Keratinocyte (primary cell): ENCODE results near the gene GRIN2C. TPM values are rescaled to one million over a fixed set of nuclear protein-coding genes. Genes with fewer than 3 reads are reported as not detected.

Source experiments
- DNase-seq: peaks from one replicate; pipeline ENCODE4 v3.0.0-alpha.2; 2011; ENCODE audit warnings: low read depth, missing footprints, low spot score
- FAIRE-seq: peaks from 2 replicates; lab custom pipeline; 2011; peaks lifted over from hg19 to GRCh38; lab: Jason Lieb, UNC
- H2AFZ ChIP-seq: 2 replicates; pipeline ENCODE4 v1.6.0; 2012; ENCODE audit warnings: low read length, control low read depth, inconsistent platforms; ENCODE audit not compliant: control insufficient read depth
- H3K27ac ChIP-seq: 2 replicates; pipeline ENCODE4 v1.5.1; 2011; ENCODE audit warnings: low read length; ENCODE audit not compliant: control insufficient read depth, insufficient read depth
- H3K27me3 ChIP-seq: 3 replicates; pipeline ENCODE4 v1.6.0; 2011; ENCODE audit warnings: low read length; ENCODE audit not compliant: control insufficient read depth, insufficient read depth; ENCODE audit errors: extremely low read depth
- H3K36me3 ChIP-seq, 2 experiments: 2 replicates in 1 of 2; 3 replicates in 1 of 2; pipeline ENCODE4 v1.5.1; 2011; ENCODE audit warnings: low read length in 2 of 2, mild to moderate bottlenecking in 1 of 2; ENCODE audit not compliant: control insufficient read depth in 2 of 2, insufficient read depth in 2 of 2; ENCODE audit errors: extremely low read depth in 1 of 2
- H3K4me1 ChIP-seq: 3 replicates; pipeline ENCODE4 v1.5.1; 2011; ENCODE audit warnings: low read length; ENCODE audit not compliant: control insufficient read depth, insufficient read depth; ENCODE audit errors: extremely low read depth
- H3K4me2 ChIP-seq: 3 replicates; pipeline ENCODE4 v1.6.0; 2011; ENCODE audit warnings: low read depth, low read length; ENCODE audit not compliant: control insufficient read depth, insufficient read depth; ENCODE audit errors: extremely low read depth
- H3K4me3 ChIP-seq, 3 experiments: fragments of 200-600 bp in 1 of 3; sonication (generic) in 1 of 3; 2 replicates in 2 of 3; 3 replicates in 1 of 3; pipeline ENCODE4 v1.5.1; 2011 to 2016; ENCODE audit warnings: low read length in 3 of 3, mild to moderate bottlenecking in 3 of 3, control low read depth in 2 of 3, inconsistent platforms in 1 of 3, low read depth in 1 of 3, mixed read lengths in 1 of 3, mixed run types in 1 of 3, moderate library complexity in 1 of 3; ENCODE audit not compliant: control insufficient read depth in 2 of 3, insufficient read depth in 2 of 3; ENCODE audit errors: extremely low read depth in 1 of 3
- H3K79me2 ChIP-seq: 2 replicates; pipeline ENCODE4 v1.6.0; 2012; ENCODE audit warnings: low read length; ENCODE audit not compliant: control insufficient read depth, insufficient read depth
- H3K9ac ChIP-seq: 3 replicates; pipeline ENCODE4 v1.6.0; 2011; ENCODE audit warnings: low read length; ENCODE audit not compliant: control insufficient read depth, insufficient read depth; ENCODE audit errors: extremely low read depth
- H3K9me1 ChIP-seq: 3 replicates; pipeline ENCODE4 v1.6.0; 2011; ENCODE audit warnings: low read length; ENCODE audit not compliant: control insufficient read depth, insufficient read depth; ENCODE audit errors: extremely low read depth
- H3K9me3 ChIP-seq: 2 replicates; pipeline ENCODE4 v1.5.1; 2012; ENCODE audit warnings: low read depth, low read length; ENCODE audit not compliant: control insufficient read depth
- H4K20me1 ChIP-seq: 3 replicates; pipeline ENCODE4 v1.6.0; 2011; ENCODE audit warnings: low read length; ENCODE audit not compliant: control insufficient read depth, insufficient read depth; ENCODE audit errors: extremely low read depth
- EZH2 ChIP-seq: IDR thresholded peaks from one replicate; pipeline ENCODE4 v1.6.1; 2012; ENCODE audit warnings: inconsistent platforms, mild to moderate bottlenecking, low read length, moderate library complexity
- dilution Hi-C: fragments of 300-500 bp; cut with MboI; formaldehyde crosslinking; loops from one replicate; pipeline ENCODE4 v1.7.0; 2020; ENCODE audit warnings: low sequenced_read_pairs; ENCODE audit not compliant: extremely low pct_ligation_motif_present
- polyA plus RNA-seq, 5 experiments: library from polyadenylated mRNA; depleted of rRNA in 3 of 5; stranded (reverse) in 3 of 5; stranded (forward) in 1 of 5; unstranded in 1 of 5; fragments of >200 nt; gene quantifications; 1 replicate in 1 of 5; 2 replicates in 3 of 5; 3 replicates in 1 of 5; pipeline versions ENCODE4 v1.2.1 to v1.2.3, GENCODE V29; 2011 to 2012; ENCODE audit warnings: missing spikeins in 2 of 5, low read depth in 1 of 5, low replicate concordance in 1 of 5
- TF ChIP-seq, protein P1 (sequence below), 3 experiments: IDR thresholded peaks in 1 of 3; conservative IDR thresholded peaks in 1 of 3; optimal IDR thresholded peaks in 1 of 3; 2 replicates in 2 of 3; 3 replicates in 1 of 3; pipeline versions ENCODE3 to v1.5.1; 2011; ENCODE audit warnings: low read length in 3 of 3, mild to moderate bottlenecking in 3 of 3, moderate library complexity in 2 of 3, control low read depth in 1 of 3, inconsistent platforms in 1 of 3; ENCODE audit not compliant: insufficient read depth in 2 of 3; ENCODE audit errors: extremely low read depth in 1 of 3

Gene GRIN2C
- polyA plus RNA-seq, 1 donor (not counting 4 experiments of a cell fraction or from before 2014, with no cell fraction given): not detected

DNA sequence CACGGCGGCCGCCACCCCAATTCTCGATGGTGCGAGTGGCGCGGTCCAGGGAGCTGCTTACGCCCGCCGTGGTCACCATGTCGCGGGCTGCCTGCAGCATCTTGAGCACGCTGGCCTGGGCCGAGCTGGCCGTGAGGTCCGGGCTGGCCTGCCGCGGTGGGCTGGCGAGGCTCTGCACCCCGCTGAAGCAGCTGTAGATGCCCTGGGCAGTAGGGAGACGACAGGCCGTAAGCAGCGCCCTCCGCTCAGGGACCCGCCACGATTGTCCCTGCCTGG, 16.4 kb downstream of the GRIN2C start:
- no peak for DNase-seq
- Histone ChIP-seq H3K79me2 (no peaks in the 10 kb centered on the region), H3K9me1 (no peaks in the 10 kb centered on the region), H3K9ac (no peak overlapping the region), H3K4me2 (no peak overlapping the region), H3K4me1 (peaks cover 7% of the 10 kb centered on the region), H3K27me3 (peaks cover 30% of the 10 kb centered on the region), H3K36me3 (no peaks in the 10 kb centered on the region), H2AFZ (no peak overlapping the region), H3K4me3 (no peak overlapping the region), H4K20me1 (no peaks in the 10 kb centered on the region), H3K27ac (no peak overlapping the region), H3K9me3 (no peaks in the 10 kb centered on the region)
- FAIRE-seq: no peak
- TF ChIP-seq EZH2: no peak
- TF ChIP-seq, protein P1, sequence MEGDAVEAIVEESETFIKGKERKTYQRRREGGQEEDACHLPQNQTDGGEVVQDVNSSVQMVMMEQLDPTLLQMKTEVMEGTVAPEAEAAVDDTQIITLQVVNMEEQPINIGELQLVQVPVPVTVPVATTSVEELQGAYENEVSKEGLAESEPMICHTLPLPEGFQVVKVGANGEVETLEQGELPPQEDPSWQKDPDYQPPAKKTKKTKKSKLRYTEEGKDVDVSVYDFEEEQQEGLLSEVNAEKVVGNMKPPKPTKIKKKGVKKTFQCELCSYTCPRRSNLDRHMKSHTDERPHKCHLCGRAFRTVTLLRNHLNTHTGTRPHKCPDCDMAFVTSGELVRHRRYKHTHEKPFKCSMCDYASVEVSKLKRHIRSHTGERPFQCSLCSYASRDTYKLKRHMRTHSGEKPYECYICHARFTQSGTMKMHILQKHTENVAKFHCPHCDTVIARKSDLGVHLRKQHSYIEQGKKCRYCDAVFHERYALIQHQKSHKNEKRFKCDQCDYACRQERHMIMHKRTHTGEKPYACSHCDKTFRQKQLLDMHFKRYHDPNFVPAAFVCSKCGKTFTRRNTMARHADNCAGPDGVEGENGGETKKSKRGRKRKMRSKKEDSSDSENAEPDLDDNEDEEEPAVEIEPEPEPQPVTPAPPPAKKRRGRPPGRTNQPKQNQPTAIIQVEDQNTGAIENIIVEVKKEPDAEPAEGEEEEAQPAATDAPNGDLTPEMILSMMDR (optimal IDR thresholded peaks at IDR 0.05 in 1 of 3, IDR thresholded peaks at IDR 0.05 in 1 of 3, conservative IDR thresholded peaks at IDR 0.05 in 1 of 3; ENCODE audit: extremely low read depth in 1 of 3, insufficient read depth in 2 of 3, low read length in 3 of 3): no peak
- dilution Hi-C loops: no loop called here

DNA sequence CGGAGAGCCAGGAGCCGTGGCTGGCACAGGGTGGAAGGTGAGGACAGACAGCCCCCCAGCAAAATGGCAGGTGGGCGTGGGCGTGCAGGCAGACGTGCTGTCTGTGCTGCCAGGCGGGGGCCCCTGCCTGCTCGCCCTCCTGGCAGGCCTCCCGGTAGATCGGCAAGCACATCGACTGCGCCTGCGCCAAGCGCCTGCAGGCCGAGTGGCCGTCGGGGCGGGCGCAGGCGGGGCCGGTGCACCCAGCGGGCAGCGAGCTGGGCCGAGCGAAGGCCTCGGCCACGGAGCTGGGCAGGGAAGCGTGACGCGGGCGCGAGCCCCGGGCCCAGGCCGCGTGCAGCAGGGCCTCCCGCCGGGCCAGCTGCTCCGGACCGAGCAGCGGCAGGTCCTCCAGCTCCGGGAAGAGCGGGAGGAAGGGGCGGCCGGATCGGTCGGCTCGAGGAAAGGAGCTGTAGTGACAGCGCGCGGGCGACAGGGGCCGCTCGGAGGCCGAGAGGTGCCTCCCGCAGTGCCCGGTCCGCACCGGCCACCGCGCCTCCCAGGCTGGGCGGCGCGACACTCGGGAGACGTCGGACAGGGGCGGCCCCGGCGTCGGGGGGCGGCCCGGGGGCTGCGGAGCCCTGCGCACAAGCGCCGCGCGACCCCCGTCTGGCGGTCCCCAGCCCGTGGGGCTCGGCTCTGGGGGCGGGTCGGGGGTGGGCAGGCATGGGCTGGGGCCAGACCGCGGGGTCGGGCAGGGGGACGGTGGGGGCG, 16.9 kb downstream of the GRIN2C start:
- DNase-seq (no peak), FAIRE-seq (no peak)
- Histone ChIP-seq H3K4me3 (peak overlapping the region in 2 of 3 experiments; percentile 18 to 20), H3K36me3 (no peaks in the 10 kb centered on the region), H3K79me2 (no peaks in the 10 kb centered on the region), H3K9me1 (no peaks in the 10 kb centered on the region), H3K27me3 (peaks cover 30% of the 10 kb centered on the region), H3K4me2 (peak overlapping the region; percentile 66), H3K9me3 (no peaks in the 10 kb centered on the region), H3K9ac (no peak overlapping the region), H2AFZ (peak overlapping the region; percentile 19), H3K27ac (no peak overlapping the region), H3K4me1 (peaks cover 7% of the 10 kb centered on the region), H4K20me1 (no peaks in the 10 kb centered on the region)
- dilution Hi-C loops: no loop called here
- TF ChIP-seq, protein P1 (optimal IDR thresholded peaks at IDR 0.05 in 1 of 3, IDR thresholded peaks at IDR 0.05 in 1 of 3, conservative IDR thresholded peaks at IDR 0.05 in 1 of 3; ENCODE audit: extremely low read depth in 1 of 3, insufficient read depth in 2 of 3, low read length in 3 of 3): peak in 2 of 3 experiments; percentile 64 to 68
- peak; percentile 48 for TF ChIP-seq EZH2
